IMR-90 (cell line): ENCODE data around the gene MINDY3. TPM values are rescaled to one million over a fixed set of nuclear protein-coding genes. Genes with fewer than 3 reads are reported as not detected.

Experiments
- ATAC-seq: fragments of 200-7000 bp; cut with Tn5 transposase; 2 replicates; pipeline ENCODE4 v1.9.1; 2020; ENCODE audit warnings: low read depth, mild to moderate bottlenecking, moderate library complexity
- BruUV-seq: library from RNA; stranded (reverse); fragments of 400-500 nt; replicated peaks from 2 replicates; lab custom pipeline; 2021; lab: Mats Ljungman, UMichigan
- CTCF ChIA-PET: fragments of 300-600 bp; formaldehyde crosslinking; extraction: SDS; loops from one replicate; lab custom pipeline; 2021; ENCODE audit warnings: antibody characterized with exemption; lab: Yijun Ruan, JAX
- POLR2A ChIA-PET: fragments of 300-600 bp; sonication (Branson Sonifier 250); formaldehyde crosslinking; loops from one replicate; lab custom pipeline; 2022; ENCODE audit warnings: antibody characterized with exemption; ENCODE audit not compliant: unreplicated experiment; lab: Charles Lee
- DNase-seq: peaks from one replicate; pipeline ENCODE4 v3.0.0; 2013
- H2AFZ ChIP-seq: replicated peaks from 2 replicates; pipeline ENCODE3; 2013; ENCODE audit warnings: low read length, mild to moderate bottlenecking; ENCODE audit not compliant: poor library complexity
- H2AK5ac ChIP-seq: 2 replicates; pipeline ENCODE4 v1.6.1; 2013; ENCODE audit warnings: low read depth, low read length, inconsistent platforms
- H2AK9ac ChIP-seq: replicated peaks from 2 replicates; pipeline ENCODE3; 2013; ENCODE audit warnings: mild to moderate bottlenecking, low read depth, low read length, moderate library complexity; ENCODE audit not compliant: poor library complexity
- H2BK120ac ChIP-seq: 2 replicates; pipeline ENCODE4 v1.6.1; 2013; ENCODE audit warnings: low read depth, low read length, inconsistent platforms
- H2BK15ac ChIP-seq: 3 replicates; pipeline ENCODE4 v1.6.1; 2013; ENCODE audit warnings: low read depth, low read length, inconsistent platforms
- H2BK20ac ChIP-seq: 2 replicates; pipeline ENCODE4 v1.6.1; 2013; ENCODE audit warnings: low read depth, mild to moderate bottlenecking, inconsistent platforms, low read length, moderate library complexity
- H2BK5ac ChIP-seq: 2 replicates; pipeline ENCODE4 v1.6.1; 2013; ENCODE audit warnings: mild to moderate bottlenecking, low read depth, low read length, inconsistent platforms; ENCODE audit not compliant: poor library complexity, severe bottlenecking
- H3K14ac ChIP-seq: replicated peaks from 2 replicates; pipeline ENCODE4 v1.6.1; 2013; ENCODE audit warnings: low read depth, low read length, inconsistent platforms
- H3K18ac ChIP-seq: 2 replicates; pipeline ENCODE4 v1.6.1; 2013; ENCODE audit warnings: low read depth, low read length, control low read depth
- H3K23ac ChIP-seq: 2 replicates; pipeline ENCODE4 v1.6.1; 2013; ENCODE audit warnings: low read depth, low read length, inconsistent platforms
- H3K27ac ChIP-seq: 2 replicates; pipeline ENCODE4 v1.5.1; 2013; ENCODE audit warnings: mild to moderate bottlenecking, control low read depth, low read length; ENCODE audit not compliant: insufficient read depth
- H3K27me3 ChIP-seq: 2 replicates; pipeline ENCODE4 v1.6.1; 2013; ENCODE audit warnings: low read length; ENCODE audit not compliant: control insufficient read depth, insufficient read depth
- H3K36me3 ChIP-seq: 2 replicates; pipeline ENCODE4 v1.6.1; 2013; ENCODE audit warnings: low read length, mixed read lengths; ENCODE audit not compliant: control insufficient read depth, insufficient read depth
- H3K4ac ChIP-seq: 2 replicates; pipeline ENCODE4 v1.6.1; 2013; ENCODE audit warnings: low read depth, low read length, inconsistent platforms
- H3K4me1 ChIP-seq: 2 replicates; pipeline ENCODE4 v1.6.1; 2013; ENCODE audit warnings: low read length, mixed read lengths; ENCODE audit not compliant: control insufficient read depth, insufficient read depth
- H3K4me2 ChIP-seq: 2 replicates; pipeline ENCODE4 v1.6.1; 2013; ENCODE audit warnings: low read depth, mild to moderate bottlenecking, control low read depth, low read length, moderate library complexity
- H3K4me3 ChIP-seq: 2 replicates; pipeline ENCODE4 v1.5.1; 2013; ENCODE audit warnings: low read depth, mild to moderate bottlenecking, control low read depth, low read length, moderate library complexity; ENCODE audit not compliant: insufficient read depth
- H3K56ac ChIP-seq: 2 replicates; pipeline ENCODE4 v1.6.1; 2013; ENCODE audit warnings: low read length, inconsistent platforms; ENCODE audit not compliant: insufficient read depth; ENCODE audit errors: extremely low read depth
- H3K79me1 ChIP-seq, 2 experiments: 2 replicates each; pipeline ENCODE4 v1.6.1; 2013; ENCODE audit warnings: low read length in 2 of 2, inconsistent platforms in 1 of 2, low read depth in 1 of 2
- H3K9ac ChIP-seq: 2 replicates; pipeline ENCODE4 v1.6.1; 2013; ENCODE audit warnings: low read depth, low read length, control low read depth
- H3K9me1 ChIP-seq: 2 replicates; pipeline ENCODE4 v1.6.1; 2013; ENCODE audit warnings: low read length, inconsistent platforms; ENCODE audit not compliant: insufficient read depth
- H3K9me3 ChIP-seq: 2 replicates; pipeline ENCODE4 v1.6.1; 2013; ENCODE audit warnings: low read length; ENCODE audit not compliant: control insufficient read depth, insufficient read depth
- H4K20me1 ChIP-seq: 2 replicates; pipeline ENCODE4 v1.6.1; 2013; ENCODE audit warnings: low read length, inconsistent platforms; ENCODE audit not compliant: insufficient read depth
- H4K5ac ChIP-seq: 2 replicates; pipeline ENCODE4 v1.6.1; 2013; ENCODE audit warnings: mild to moderate bottlenecking, low read depth, low read length, control low read depth
- H4K8ac ChIP-seq, 2 experiments: 2 replicates each; pipeline ENCODE4 v1.6.1; 2013; ENCODE audit warnings: low read depth in 2 of 2, low read length in 2 of 2, control low read depth in 1 of 2, inconsistent platforms in 1 of 2
- H4K91ac ChIP-seq: 2 replicates; pipeline ENCODE4 v1.6.1; 2013; ENCODE audit warnings: low read depth, low read length, inconsistent platforms; ENCODE audit not compliant: insufficient read depth
- BHLHE40 ChIP-seq: fragments of 150-350 bp; IDR thresholded peaks from 2 replicates; pipeline ENCODE4 v1.6.1; 2016; ENCODE audit warnings: mild to moderate bottlenecking, low read depth, low read length
- MXI1 ChIP-seq: IDR thresholded peaks from 2 replicates; pipeline ENCODE4 v1.6.1; 2012; ENCODE audit warnings: low read depth, mild to moderate bottlenecking, low read length, moderate library complexity, borderline replicate concordance
- RFX5 ChIP-seq: IDR thresholded peaks from 2 replicates; pipeline ENCODE4 v1.8.0; 2012; ENCODE audit warnings: low read depth, mild to moderate bottlenecking, low read length, moderate library complexity
- WGBS, 2 experiments: methylation state at CpG; one replicate each; pipeline versions ENCODE4 v1.1.5 to v1.1.7; 2013; ENCODE audit warnings: missing lambda C conversion rate in 2 of 2; ENCODE audit not compliant: insufficient read length in 1 of 2; ENCODE audit errors: extremely low coverage in 2 of 2; 5-methylcytosine and 5-hydroxymethylcytosine counted together
- dilution Hi-C: fragments of 300-500 bp; cut with HindIII; formaldehyde crosslinking; loops from one replicate; pipeline ENCODE4 v1.14.3; 2018; ENCODE audit warnings: low sequenced_read_pairs; ENCODE audit not compliant: unreplicated experiment
- in situ Hi-C: fragments of 300-500 bp; cut with MboI; formaldehyde crosslinking; loops from 3 replicates; pipeline ENCODE4 v1.14.3; 2019; ENCODE audit warnings: low sequenced_read_pairs, inconsistent platforms, mixed read lengths
- intact Hi-C: fragments of 100-400 bp; cut with micrococcal nuclease; formaldehyde crosslinking; loops from 2 replicates; pipeline ENCODE4 v1.10.0; 2022
- polyA plus RNA-seq, 3 experiments: library from polyadenylated mRNA; depleted of rRNA; stranded (reverse); fragments of >200 nt; gene quantifications; 2 replicates each; pipeline ENCODE4 v1.2.3, GENCODE V29; 2012; ENCODE audit warnings: low replicate concordance in 1 of 3
- total RNA-seq: library from RNA; depleted of rRNA; stranded (reverse); fragments of >200 nt; gene quantifications from 2 replicates; pipeline ENCODE4 v1.2.3, GENCODE V29; 2012
- TF ChIP-seq, protein P1 (sequence below): fragments of 150-350 bp; IDR thresholded peaks from 2 replicates; pipeline ENCODE4 v1.6.1; 2017; ENCODE audit warnings: mild to moderate bottlenecking, antibody characterized with exemption, low read length, low read depth

The MINDY3 gene
- total and polyA plus RNA-seq, 2 of the 4 experiments (the other 2 are of a cell fraction): 13.9 to 14.5 TPM

DNA sequence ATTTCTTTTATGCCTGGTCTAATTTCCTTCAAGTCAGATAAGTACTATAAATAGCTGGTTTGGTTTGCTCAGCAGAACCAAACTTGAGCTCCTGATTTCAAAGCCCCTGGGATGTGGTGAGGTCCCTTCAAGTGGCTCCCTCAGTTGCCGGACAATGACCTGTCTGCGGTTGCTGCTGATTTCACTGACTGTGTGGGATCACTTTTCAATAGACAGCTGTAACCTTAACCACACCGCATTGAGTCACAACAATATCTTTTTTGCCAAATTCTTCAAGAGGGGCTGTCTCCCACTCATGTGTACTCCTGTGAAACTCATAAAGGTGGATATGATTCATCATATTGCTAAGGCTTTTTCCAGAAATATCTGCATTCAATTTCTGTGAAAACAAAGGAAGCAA lies 117.5 kb downstream of the MINDY3 start:
- Histone ChIP-seq H2BK20ac (no peak overlapping the region), H3K4me3 (no peak overlapping the region), H2BK5ac (no peak overlapping the region), H2AK5ac (no peak overlapping the region), H2AK9ac (no peak overlapping the region), H3K27ac (no peak overlapping the region), H2BK120ac (no peak overlapping the region), H3K4me1 (no peaks in the 10 kb centered on the region), H3K4me2 (no peak overlapping the region), H3K79me1 (no peaks in the 10 kb centered on the region), H3K56ac (no peak overlapping the region), H2BK15ac (no peak overlapping the region), H3K9ac (no peak overlapping the region), H3K36me3 (no peaks in the 10 kb centered on the region), H3K14ac (no peak overlapping the region), H2AFZ (no peak overlapping the region), H3K9me3 (no peaks in the 10 kb centered on the region), H4K5ac (no peak overlapping the region), H3K27me3 (peaks cover 16% of the 10 kb centered on the region), H3K23ac (no peak overlapping the region), H3K18ac (no peak overlapping the region), H3K9me1 (no peaks in the 10 kb centered on the region), H3K4ac (no peak overlapping the region), H4K8ac (no peak overlapping the region), H4K20me1 (no peaks in the 10 kb centered on the region), H4K91ac (no peak overlapping the region)
- in situ Hi-C loops (no loop called here), dilution Hi-C loops (no loop called here), intact Hi-C loops (no loop called here)
- no TSS peak for BruUV-seq
- TF ChIP-seq BHLHE40 (no peak), MXI1 (no peak), RFX5 (no peak)
- TF ChIP-seq, protein P1, sequence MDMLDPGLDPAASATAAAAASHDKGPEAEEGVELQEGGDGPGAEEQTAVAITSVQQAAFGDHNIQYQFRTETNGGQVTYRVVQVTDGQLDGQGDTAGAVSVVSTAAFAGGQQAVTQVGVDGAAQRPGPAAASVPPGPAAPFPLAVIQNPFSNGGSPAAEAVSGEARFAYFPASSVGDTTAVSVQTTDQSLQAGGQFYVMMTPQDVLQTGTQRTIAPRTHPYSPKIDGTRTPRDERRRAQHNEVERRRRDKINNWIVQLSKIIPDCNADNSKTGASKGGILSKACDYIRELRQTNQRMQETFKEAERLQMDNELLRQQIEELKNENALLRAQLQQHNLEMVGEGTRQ: no peak
- DNase-seq (no peak), ATAC-seq (no peak)
- ChIA-PET POLR2A (interaction anchor here (0.5 kb wide), 1 partner anchor 27 kb away, joined by 3 read pairs; no protein-coding TSS in a partner anchor), CTCF (interaction anchor here (1.4 kb wide), 1 partner anchor 309 kb away, joined by 3 read pairs; no protein-coding TSS in a partner anchor)
- 83% methylated on average over 1 of the region's 3 CpGs; no CpG with 5 or more reads in 1 of the 2 experiments for WGBS, 2 experiments
